Ascending aorta (tissue), 2 donors: ENCODE results near the gene ISM1. TPM values are rescaled to one million over a fixed set of nuclear protein-coding genes. Genes with fewer than 3 reads are reported as not detected.

Experiments used
- DNase-seq, 2 donors: peaks; one replicate each; pipeline ENCODE4 v3.0.0-alpha.2; 2019; ENCODE audit warnings: low spot score in 2 of 2
- H3K27ac ChIP-seq, 2 donors: fragments of 200-600 bp; sonication (generic); one replicate each; pipeline ENCODE4 v1.5.1; 2016 to 2017; ENCODE audit warnings: mild to moderate bottlenecking in 1 of 2
- H3K27me3 ChIP-seq: fragments of 200-600 bp; sonication (generic); one replicate; pipeline ENCODE4 v1.5.1; 2017
- H3K36me3 ChIP-seq, 2 donors: fragments of 200-600 bp; sonication (generic); one replicate each; pipeline ENCODE4 v1.5.1; 2016
- H3K4me1 ChIP-seq, 2 donors: fragments of 200-600 bp; sonication (generic); one replicate each; pipeline ENCODE4 v1.5.1; 2016 to 2017; ENCODE audit warnings: mild to moderate bottlenecking in 1 of 2
- H3K4me3 ChIP-seq, 2 donors: fragments of 200-600 bp; sonication (generic); one replicate each; pipeline ENCODE4 v1.5.1; 2016 to 2017; ENCODE audit warnings: mild to moderate bottlenecking in 1 of 2
- H3K9me3 ChIP-seq, 2 donors: fragments of 200-600 bp; sonication (generic); one replicate each; pipeline ENCODE4 v1.5.1; 2016
- CTCF ChIP-seq, 3 experiments: fragments of 200-600 bp in 2 of 3; fragments of 450-650 bp in 1 of 3; sonication (generic) in 2 of 3; IDR thresholded peaks; one replicate each; pipeline ENCODE4 v1.5.1; 2016 to 2019; ENCODE audit warnings: antibody characterized with exemption in 3 of 3, mild to moderate bottlenecking in 1 of 3, moderate library complexity in 1 of 3
- intact Hi-C: fragments of 100-400 bp; cut with DNase I; formaldehyde crosslinking; loops from one replicate; pipeline ENCODE4 v1.15.1; 2023
- total RNA-seq: library from RNA; depleted of rRNA; stranded (reverse); fragments of >200 nt; gene quantifications from one replicate; pipeline ENCODE4 v1.1.0, GENCODE V29; 2016

ISM1 gene
- total RNA-seq, 1 donor from 2014 or later = 60.1 TPM

- Histone ChIP-seq H3K4me3 (no peak overlapping the region), H3K36me3 (no peaks in the 10 kb centered on the region), H3K27ac (no peak overlapping the region), H3K9me3 (no peaks in the 10 kb centered on the region), H3K27me3 (no peaks in the 10 kb centered on the region), H3K4me1 (no peaks in the 10 kb centered on the region)
- intact Hi-C loops = no loop called here
- no peak for DNase-seq
- no peak for TF ChIP-seq CTCF (IDR thresholded peaks at IDR 0.05)
These were observed 65.0 kb downstream of the ISM1 start for GRCh38 chr20:13286052-13286451.

GRCh38 chr20:13286607-13287006, 65.5 kb downstream of the ISM1 start:
- Histone ChIP-seq H3K36me3 (no peaks in the 10 kb centered on the region), H3K27ac (no peak overlapping the region), H3K27me3 (no peaks in the 10 kb centered on the region), H3K4me3 (no peak overlapping the region), H3K4me1 (no peaks in the 10 kb centered on the region), H3K9me3 (no peaks in the 10 kb centered on the region)
- TF ChIP-seq CTCF (IDR thresholded peaks at IDR 0.05) = no peak
- intact Hi-C loops = no loop called here
- no peak for DNase-seq

- H3K27ac ChIP-seq = no peak overlapping the region
- no peak for TF ChIP-seq CTCF (IDR thresholded peaks at IDR 0.05)
These were observed 67.3 kb downstream of the ISM1 start for GRCh38 chr20:13288357-13288756.

GRCh38 chr20:13289031-13289430, 68.0 kb downstream of the ISM1 start:
- no peak for DNase-seq
- TF ChIP-seq CTCF (IDR thresholded peaks at IDR 0.05) = no peak
- Histone ChIP-seq H3K4me1 (no peaks in the 10 kb centered on the region), H3K9me3 (no peaks in the 10 kb centered on the region), H3K4me3 (no peak overlapping the region), H3K36me3 (no peaks in the 10 kb centered on the region), H3K27ac (no peak overlapping the region), H3K27me3 (no peaks in the 10 kb centered on the region)
- intact Hi-C loops = no loop called here

More at GRCh38 chr20:13288357-13288756, 67.3 kb downstream of the ISM1 start:
- Histone ChIP-seq H3K27me3 (no peaks in the 10 kb centered on the region), H3K4me1 (no peaks in the 10 kb centered on the region), H3K4me3 (no peak overlapping the region), H3K36me3 (no peaks in the 10 kb centered on the region), H3K9me3 (no peaks in the 10 kb centered on the region)
- intact Hi-C loops = no loop called here
- no peak for DNase-seq

GRCh38 chr20:13290724-13291123, 69.7 kb downstream of the ISM1 start:
- no peak for TF ChIP-seq CTCF (IDR thresholded peaks at IDR 0.05)
- no peaks in the 10 kb centered on the region for H3K4me1 ChIP-seq
- DNase-seq = no peak
- no peak overlapping the region for H3K4me3 ChIP-seq
- intact Hi-C loops = no loop called here
- H3K9me3 ChIP-seq = no peaks in the 10 kb centered on the region
- H3K27me3 ChIP-seq = no peaks in the 10 kb centered on the region
- no peaks in the 10 kb centered on the region for H3K36me3 ChIP-seq
- no peak overlapping the region for H3K27ac ChIP-seq

- no peak for TF ChIP-seq CTCF (IDR thresholded peaks at IDR 0.05)
- no peaks in the 10 kb centered on the region for H3K36me3 ChIP-seq
- no peak overlapping the region for H3K27ac ChIP-seq
- H3K27me3 ChIP-seq = no peaks in the 10 kb centered on the region
- intact Hi-C loops = no loop called here
- DNase-seq = no peak
- H3K4me1 ChIP-seq = no peaks in the 10 kb centered on the region
- H3K4me3 ChIP-seq = no peak overlapping the region
- H3K9me3 ChIP-seq = no peaks in the 10 kb centered on the region
These were observed 70.1 kb downstream of the ISM1 start for GRCh38 chr20:13291157-13291556.
